Adrenal gland (tissue), 12 donors: Measurements from ENCODE around the gene KLF4. TPM values are rescaled to one million over a fixed set of nuclear protein-coding genes. Genes with fewer than 3 reads are reported as not detected.
"Not testable (repeated sequence)": the region's sequence is repeated elsewhere in the genome, so short reads cannot be mapped to it uniquely, and the experiment has no call there.

Source experiments
- DNase-seq, 7 donors: peaks; one replicate each; pipeline ENCODE4 v3.0.0-alpha.2; 2019 to 2020
- H3K27ac ChIP-seq, 5 donors: fragments of 200-600 bp; sonication (generic) in 4 of 5; 1 replicate in 3 of 5; 2 replicates in 2 of 5; pipeline versions ENCODE4 v1.5.1 to v1.8.0; 2016 to 2020; ENCODE audit warnings: mild to moderate bottlenecking in 1 of 5
- H3K27me3 ChIP-seq: fragments of 200-600 bp; 2 replicates; pipeline ENCODE4 v1.8.0; 2021
- H3K36me3 ChIP-seq, 2 donors: fragments of 200-600 bp; replicated peaks in 1 of 2; 1 replicate in 1 of 2; 2 replicates in 1 of 2; pipeline versions ENCODE4 v1.5.1 to v1.8.0; 2018 to 2022
- H3K4me1 ChIP-seq, 2 donors: fragments of 200-600 bp; replicated peaks in 1 of 2; 1 replicate in 1 of 2; 2 replicates in 1 of 2; pipeline versions ENCODE4 v1.5.1 to v1.8.0; 2018 to 2021
- H3K4me3 ChIP-seq, 4 donors: fragments of 200-600 bp; sonication (generic) in 3 of 4; one replicate each; pipeline ENCODE4 v1.5.1; 2016 to 2018
- H3K9me3 ChIP-seq, 3 donors: fragments of 200-600 bp; sonication (generic) in 1 of 3; replicated peaks in 1 of 3; 1 replicate in 2 of 3; 2 replicates in 1 of 3; pipeline versions ENCODE4 v1.5.1 to v1.8.0; 2016 to 2021
- CTCF ChIP-seq, 6 experiments: fragments of 450-650 bp in 4 of 6; fragments of 200-600 bp in 2 of 6; sonication (generic) in 1 of 6; IDR thresholded peaks; 1 replicate in 5 of 6; 2 replicates in 1 of 6; pipeline versions ENCODE4 v1.5.1 to v1.8.0; 2016 to 2021; ENCODE audit warnings: antibody characterized with exemption in 6 of 6, mild to moderate bottlenecking in 2 of 6, moderate library complexity in 1 of 6
- POLR2A ChIP-seq, 2 donors: fragments of 450-650 bp; IDR thresholded peaks; one replicate each; pipeline ENCODE4 v1.6.1; 2017; ENCODE audit warnings: antibody characterized with exemption in 2 of 2, mild to moderate bottlenecking in 2 of 2, moderate library complexity in 1 of 2
- WGBS, 4 donors: extraction: QIAGEN DNeasy Blood & Tissue Kit in 2 of 4; methylation state at CpG; one replicate each; pipeline versions ENCODE4 v1.1.5 to v1.1.7; 2013 to 2017; 5-methylcytosine and 5-hydroxymethylcytosine counted together
- intact Hi-C, 2 donors: fragments of 100-400 bp; cut with DNase I; formaldehyde crosslinking; loops; one replicate each; pipeline versions ENCODE4 v1.14.1 to v1.15.0; 2022 to 2023
- polyA plus RNA-seq, 3 donors: library from polyadenylated mRNA; stranded (reverse); fragments of 200-250 nt in 2 of 3; fragments of 350-450 nt in 1 of 3; fragmentation: Illumina TruSeq in 1 of 3; extraction: RNeasy Lipid Tissue Mini Kit (QIAGEN cat#74804) in 1 of 3; gene quantifications; one replicate each; pipeline ENCODE4 v1.2.3, GENCODE V29; 2013 to 2014
- total RNA-seq, 9 donors: library from RNA; depleted of rRNA in 4 of 9; stranded (reverse); fragments of >200 nt in 4 of 9; fragments of 120-200 nt in 1 of 9; fragmentation: NEBNext Ultra II Directional in 1 of 9; extraction: Animal tissue kit (Norgen Biotek cat#: 25700) in 1 of 9; gene quantifications; one replicate each; pipeline versions ENCODE4 v1.1.0 to v1.2.4, GENCODE V29; 2013 to 2023
- donor health status: healthy with polysubstance abuse.
- donor health status: Bipolar disorder and iron deficiency.
- donor health status: DM: yes; HTN: yes; CAD: no.
- donor health status: DM: no; HTN: no; CAD: no.
- donor health status: DM: no; HTN: no; CAD: no.
- donor health status: DM: yes; HTN: yes; CAD: no.

Gene KLF4
- total and polyA plus RNA-seq, 12 donors = 3.3 to 58.3 (median 14.8) TPM

GRCh38 chr9:107496976-107497375 is 7.4 kb upstream of the KLF4 start:
- H3K4me1 ChIP-seq = no peaks in the 10 kb centered on the region
- H3K9me3 ChIP-seq = no peaks in the 10 kb centered on the region
- 34 to 46% (median 43%) methylated on average over 2 of the region's 2 CpGs for WGBS, 4 donors
- no peak overlapping the region for H3K27ac ChIP-seq
- intact Hi-C loops = no loop called here
- no peak for DNase-seq
- no peak overlapping the region for H3K4me3 ChIP-seq
- H3K36me3 ChIP-seq = no peaks in the 10 kb centered on the region
- TF ChIP-seq CTCF (IDR thresholded peaks at IDR 0.05) (no peak), POLR2A (IDR thresholded peaks at IDR 0.05) (no peak)
- no peaks in the 10 kb centered on the region for H3K27me3 ChIP-seq

- intact Hi-C loops = no loop called here
- TF ChIP-seq CTCF (IDR thresholded peaks at IDR 0.05) (no peak), POLR2A (IDR thresholded peaks at IDR 0.05) (no peak)
- H3K27ac ChIP-seq = no peak overlapping the region
- H3K36me3 ChIP-seq = no peaks in the 10 kb centered on the region
- no peak for DNase-seq
- WGBS, 4 donors = 38 to 47% (median 41%) methylated on average over 4 of the region's 4 CpGs
- no peaks in the 10 kb centered on the region for H3K9me3 ChIP-seq
- no peaks in the 10 kb centered on the region for H3K27me3 ChIP-seq
- peaks cover 9 to 26% of the 10 kb centered on the region in 2 donors for H3K4me1 ChIP-seq
- H3K4me3 ChIP-seq = no peak overlapping the region
Measured at GRCh38 chr9:107492381-107492970, 2.9 kb upstream of the KLF4 start.

- Histone ChIP-seq H3K36me3 (no peaks in the 10 kb centered on the region), H3K27me3 (no peaks in the 10 kb centered on the region), H3K4me1 (peaks cover 9 to 32% of the 10 kb centered on the region in 2 donors), H3K4me3 (peak overlapping the region in 2 of 4 donors; percentile 13 to 84), H3K9me3 (no peaks in the 10 kb centered on the region), H3K27ac (peak overlapping the region in 3 of 5 donors; percentile 86 to 97 (median 94))
- 12 to 17% (median 16%) methylated on average over 35 to 43 of the region's 43 CpGs for WGBS, 4 donors
- intact Hi-C loops = no loop called here
- peak; percentile 23 to 69 (median 55) for DNase-seq
- TF ChIP-seq POLR2A (IDR thresholded peaks at IDR 0.05) (no peak), CTCF (IDR thresholded peaks at IDR 0.05) (no peak)
Measured at GRCh38 chr9:107491081-107492053, 1.8 kb upstream of the KLF4 start.

- H3K36me3 ChIP-seq, intact Hi-C loops, H3K9me3 ChIP-seq, H3K27me3 ChIP-seq: not testable (repeated sequence)
- H3K4me1 ChIP-seq = peaks cover 9 to 34% of the 10 kb centered on the region in 2 donors
- peak overlapping the region in 3 of 4 donors; percentile 16 to 84 (median 46) for H3K4me3 ChIP-seq
- WGBS, 4 donors = 6 to 12% (median 10%) methylated on average over 14 to 23 of the region's 23 CpGs
- peak; percentile 44 to 71 (median 63) for DNase-seq
- peak overlapping the region; percentile 61 to 97 (median 86) for H3K27ac ChIP-seq
Measured at GRCh38 chr9:107490606-107490970, 1.0 kb upstream of the KLF4 start.
